Trophoblast cell (in vitro differentiated cells and primary cell): ENCODE measurements around the gene RAB27B.

ENCODE experiments used
- DNase-seq, 2 donors: peaks; one replicate each; pipeline ENCODE4 v3.0.0-alpha.2; 2016
- H2AFZ ChIP-seq: 2 replicates; pipeline ENCODE4 v1.6.1; 2013; ENCODE audit warnings: low read length, moderate library complexity, mild to moderate bottlenecking; ENCODE audit not compliant: insufficient read depth, poor library complexity
- H2AK5ac ChIP-seq: 2 replicates; pipeline ENCODE4 v1.6.1; 2013; ENCODE audit warnings: mild to moderate bottlenecking, low read length
- H2BK120ac ChIP-seq: 2 replicates; pipeline ENCODE4 v1.6.1; 2013; ENCODE audit warnings: low read length, mild to moderate bottlenecking, moderate library complexity; ENCODE audit not compliant: insufficient read depth, poor library complexity
- H2BK12ac ChIP-seq: 2 replicates; pipeline ENCODE4 v1.6.1; 2013; ENCODE audit warnings: mild to moderate bottlenecking, low read length, moderate library complexity
- H2BK5ac ChIP-seq: 2 replicates; pipeline ENCODE4 v1.6.1; 2013; ENCODE audit warnings: low read length, low read depth, moderate library complexity, mild to moderate bottlenecking; ENCODE audit not compliant: poor library complexity
- H3K14ac ChIP-seq: 2 replicates; pipeline ENCODE4 v1.6.1; 2013; ENCODE audit warnings: mild to moderate bottlenecking, low read length
- H3K18ac ChIP-seq: 2 replicates; pipeline ENCODE4 v1.6.1; 2013; ENCODE audit warnings: mild to moderate bottlenecking, low read length
- H3K23ac ChIP-seq: 2 replicates; pipeline ENCODE4 v1.6.1; 2013; ENCODE audit warnings: low read length
- H3K27ac ChIP-seq: 2 replicates; pipeline ENCODE4 v1.5.1; 2013; ENCODE audit warnings: low read depth, mild to moderate bottlenecking, inconsistent platforms, low read length, moderate library complexity
- H3K27me3 ChIP-seq: 2 replicates; pipeline ENCODE4 v1.6.1; 2013; ENCODE audit warnings: inconsistent platforms, mild to moderate bottlenecking, low read length, moderate library complexity; ENCODE audit not compliant: insufficient read depth
- H3K36me3 ChIP-seq, 2 experiments: 1 replicate in 1 of 2; 2 replicates in 1 of 2; pipeline ENCODE4 v1.6.1; 2013; ENCODE audit warnings: low read length in 2 of 2, mild to moderate bottlenecking in 2 of 2, moderate library complexity in 1 of 2; ENCODE audit not compliant: insufficient read depth in 2 of 2, control insufficient read depth in 1 of 2
- H3K4ac ChIP-seq: 2 replicates; pipeline ENCODE4 v1.6.1; 2013; ENCODE audit warnings: low read depth, mild to moderate bottlenecking, low read length, moderate library complexity
- H3K4me1 ChIP-seq, 2 experiments: 1 replicate in 1 of 2; 2 replicates in 1 of 2; pipeline ENCODE4 v1.6.1; 2013; ENCODE audit warnings: low read length in 2 of 2, mild to moderate bottlenecking in 2 of 2, moderate library complexity in 1 of 2; ENCODE audit not compliant: insufficient read depth in 2 of 2, control insufficient read depth in 1 of 2
- H3K4me2 ChIP-seq: 2 replicates; pipeline ENCODE4 v1.6.1; 2013; ENCODE audit warnings: inconsistent platforms, mild to moderate bottlenecking, low read length, moderate library complexity
- H3K4me3 ChIP-seq: 2 replicates; pipeline ENCODE4 v1.5.1; 2013; ENCODE audit warnings: mild to moderate bottlenecking, low read depth, low read length, inconsistent platforms
- H3K79me1 ChIP-seq: one replicate; pipeline ENCODE4 v1.6.1; 2013; ENCODE audit warnings: low read length
- H3K79me2 ChIP-seq: 2 replicates; pipeline ENCODE4 v1.6.1; 2013; ENCODE audit warnings: low read length, mild to moderate bottlenecking; ENCODE audit not compliant: control insufficient read depth, insufficient read depth, poor library complexity
- H3K9ac ChIP-seq: 2 replicates; pipeline ENCODE4 v1.6.1; 2013; ENCODE audit warnings: mild to moderate bottlenecking, low read length
- H3K9me3 ChIP-seq: 2 replicates; pipeline ENCODE4 v1.6.1; 2013; ENCODE audit warnings: low read depth, mild to moderate bottlenecking, control low read depth, inconsistent platforms, low read length; ENCODE audit not compliant: insufficient read depth
- H4K12ac ChIP-seq: 2 replicates; pipeline ENCODE4 v1.6.1; 2013; ENCODE audit warnings: low read depth, mild to moderate bottlenecking, low read length, moderate library complexity
- H4K8ac ChIP-seq: 2 replicates; pipeline ENCODE4 v1.6.1; 2013; ENCODE audit warnings: low read depth, mild to moderate bottlenecking, low read length, moderate library complexity
- H4K91ac ChIP-seq: one replicate; pipeline ENCODE4 v1.6.1; 2013; ENCODE audit warnings: low read depth, mild to moderate bottlenecking, low read length, moderate library complexity
- WGBS: extraction: QIAGEN DNeasy Blood & Tissue Kit; methylation state at CpG from one replicate; pipeline ENCODE4 v1.1.7; 2013; ENCODE audit warnings: missing lambda C conversion rate; ENCODE audit not compliant: insufficient read length, insufficient coverage; ENCODE audit errors: extremely low coverage; 5-methylcytosine and 5-hydroxymethylcytosine counted together

Gene RAB27B

DNA sequence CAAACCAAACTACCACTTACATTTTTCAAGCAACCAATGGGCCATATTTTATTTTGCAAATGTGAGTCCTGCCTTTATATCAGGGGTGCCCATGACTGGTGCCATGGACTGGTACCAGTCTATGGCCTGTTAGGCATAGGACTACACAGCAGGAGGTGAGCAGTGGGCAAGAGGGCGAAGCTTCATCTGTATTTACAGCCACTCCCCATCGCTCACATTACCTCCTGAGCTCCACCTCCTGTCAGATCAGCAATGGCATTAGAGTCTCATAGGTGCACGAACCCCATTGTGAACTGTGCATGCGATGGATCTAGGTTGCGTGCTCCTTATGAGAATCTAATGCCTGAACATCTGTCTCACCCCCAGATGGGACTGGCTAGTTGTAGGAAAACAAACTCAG, 77.4 kb downstream of the RAB27B start:
- no peak overlapping the region for H3K4ac ChIP-seq
- no peak overlapping the region for H2AFZ ChIP-seq
- H3K36me3 ChIP-seq, result no peaks in the 10 kb centered on the region
- no peak overlapping the region for H2BK5ac ChIP-seq
- no peak overlapping the region for H3K4me3 ChIP-seq
- H3K4me1 ChIP-seq, result peaks cover 11 to 15% of the 10 kb centered on the region in 2 experiments
- H3K79me1 ChIP-seq, result peaks cover 5% of the 10 kb centered on the region
- peaks cover 5% of the 10 kb centered on the region for H3K9me3 ChIP-seq
- no peak overlapping the region for H4K8ac ChIP-seq
- H4K91ac ChIP-seq, result no peak overlapping the region
- H3K9ac ChIP-seq, result no peak overlapping the region
- no peak for DNase-seq
- no peak overlapping the region for H3K23ac ChIP-seq
- H3K27me3 ChIP-seq, result no peaks in the 10 kb centered on the region
- H3K14ac ChIP-seq, result no peak overlapping the region
- no peaks in the 10 kb centered on the region for H3K79me2 ChIP-seq
- H2BK12ac ChIP-seq, result no peak overlapping the region
- H2BK120ac ChIP-seq, result no peak overlapping the region
- H4K12ac ChIP-seq, result no peak overlapping the region
- no peak overlapping the region for H3K4me2 ChIP-seq
- WGBS, result no CpG with 5 or more reads among the region's 5 CpGs
- H2AK5ac ChIP-seq, result no peak overlapping the region
- no peak overlapping the region for H3K27ac ChIP-seq
- no peak overlapping the region for H3K18ac ChIP-seq

- Histone ChIP-seq H3K4me3 (no peak overlapping the region), H3K79me1 (peaks cover 5% of the 10 kb centered on the region), H3K36me3 (no peaks in the 10 kb centered on the region), H3K27me3 (no peaks in the 10 kb centered on the region), H3K23ac (no peak overlapping the region), H2BK12ac (no peak overlapping the region), H2BK120ac (no peak overlapping the region), H3K9me3 (peaks cover 6% of the 10 kb centered on the region), H2AK5ac (no peak overlapping the region), H3K4me1 (peaks cover 11 to 15% of the 10 kb centered on the region in 2 experiments), H2AFZ (no peak overlapping the region), H3K18ac (no peak overlapping the region), H3K14ac (no peak overlapping the region), H3K9ac (no peak overlapping the region), H3K4ac (no peak overlapping the region), H2BK5ac (no peak overlapping the region), H3K27ac (no peak overlapping the region), H4K12ac (no peak overlapping the region), H4K91ac (peak overlapping the region; percentile 20), H4K8ac (no peak overlapping the region), H3K4me2 (no peak overlapping the region), H3K79me2 (no peaks in the 10 kb centered on the region)
- WGBS, result no CpG with 5 or more reads among the region's 6 CpGs
- peak; percentile 48 to 70 for DNase-seq
These were observed 78.3 kb downstream of the RAB27B start for GRCh38 chr18:54906331-54907185.

DNA sequence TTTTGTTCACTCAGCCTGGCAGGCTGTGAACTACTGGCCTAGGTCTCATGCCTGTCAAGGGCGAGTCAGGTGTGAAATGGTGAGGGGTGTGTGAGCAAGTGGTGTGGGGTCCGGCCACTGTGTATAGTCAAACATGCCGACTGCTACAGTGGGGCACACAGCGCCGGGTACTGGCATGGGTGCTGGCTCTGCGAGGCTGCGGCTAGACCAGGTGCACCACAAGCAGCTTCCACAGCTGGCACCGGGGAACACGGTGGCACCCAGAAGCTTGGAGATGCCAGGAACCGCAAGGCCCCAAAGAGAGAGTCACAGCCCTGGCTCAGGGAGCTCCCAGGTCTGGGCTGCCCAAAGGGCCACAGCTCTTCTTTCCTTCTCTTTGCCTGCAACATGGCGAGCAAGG, 81.3 kb downstream of the RAB27B start:
- H3K14ac ChIP-seq, result no peak overlapping the region
- H3K4ac ChIP-seq, result no peak overlapping the region
- no peak overlapping the region for H4K12ac ChIP-seq
- H3K4me1 ChIP-seq, result peaks cover 11 to 15% of the 10 kb centered on the region in 2 experiments
- peak overlapping the region; percentile 79 for H2AK5ac ChIP-seq
- H3K36me3 ChIP-seq, result no peaks in the 10 kb centered on the region
- no peak overlapping the region for H3K4me3 ChIP-seq
- peak overlapping the region; percentile 41 for H3K18ac ChIP-seq
- no peak overlapping the region for H2BK5ac ChIP-seq
- H2BK120ac ChIP-seq, result peak overlapping the region; percentile 58
- H3K9me3 ChIP-seq, result peaks cover 6% of the 10 kb centered on the region
- peaks cover 5% of the 10 kb centered on the region for H3K79me1 ChIP-seq
- H3K9ac ChIP-seq, result no peak overlapping the region
- H2AFZ ChIP-seq, result no peak overlapping the region
- no peak overlapping the region for H3K4me2 ChIP-seq
- H3K27ac ChIP-seq, result no peak overlapping the region
- no peaks in the 10 kb centered on the region for H3K27me3 ChIP-seq
- no peak overlapping the region for H4K8ac ChIP-seq
- H2BK12ac ChIP-seq, result peak overlapping the region; percentile 80
- H4K91ac ChIP-seq, result peak overlapping the region; percentile 59
- DNase-seq, result no peak
- no peak overlapping the region for H3K23ac ChIP-seq
- no CpG with 5 or more reads among the region's 11 CpGs for WGBS
- H3K79me2 ChIP-seq, result no peaks in the 10 kb centered on the region

- Histone ChIP-seq H3K4me1 (peaks cover 8 to 11% of the 10 kb centered on the region in 2 experiments), H4K12ac (no peak overlapping the region), H3K27ac (no peak overlapping the region), H2AK5ac (no peak overlapping the region), H3K4ac (no peak overlapping the region), H3K9me3 (peaks cover 6% of the 10 kb centered on the region), H3K4me2 (no peak overlapping the region), H3K23ac (no peak overlapping the region), H2AFZ (no peak overlapping the region), H3K79me1 (peaks cover 5% of the 10 kb centered on the region), H3K27me3 (no peaks in the 10 kb centered on the region), H3K79me2 (no peaks in the 10 kb centered on the region), H2BK5ac (no peak overlapping the region), H4K91ac (no peak overlapping the region), H3K36me3 (no peaks in the 10 kb centered on the region), H3K14ac (no peak overlapping the region), H4K8ac (no peak overlapping the region), H3K9ac (no peak overlapping the region), H2BK12ac (no peak overlapping the region), H3K4me3 (no peak overlapping the region), H3K18ac (no peak overlapping the region), H2BK120ac (no peak overlapping the region)
- DNase-seq, result no peak
- no CpG with 5 or more reads among the region's 6 CpGs for WGBS
These were observed 82.1 kb downstream of the RAB27B start for GRCh38 chr18:54910161-54910919.
